HG02571 (cell line): ENCODE results near the gene NCAM1.

Source experiments
- ATAC-seq: cut with Tn5 transposase; IDR thresholded peaks from one replicate; pipeline ENCODE4 v1.9.1; 2021; ENCODE audit warnings: mild to moderate bottlenecking, moderate library complexity; ENCODE audit not compliant: unreplicated experiment

NCAM1 gene

GRCh38 chr11:113121746-113122145, 160.5 kb downstream of the NCAM1 start:
- no peak for ATAC-seq

GRCh38 chr11:113124006-113124405, 162.8 kb downstream of the NCAM1 start:
- ATAC-seq: no peak

- ATAC-seq: no peak
Measured at GRCh38 chr11:113124578-113124977, 163.4 kb downstream of the NCAM1 start.

DNA sequence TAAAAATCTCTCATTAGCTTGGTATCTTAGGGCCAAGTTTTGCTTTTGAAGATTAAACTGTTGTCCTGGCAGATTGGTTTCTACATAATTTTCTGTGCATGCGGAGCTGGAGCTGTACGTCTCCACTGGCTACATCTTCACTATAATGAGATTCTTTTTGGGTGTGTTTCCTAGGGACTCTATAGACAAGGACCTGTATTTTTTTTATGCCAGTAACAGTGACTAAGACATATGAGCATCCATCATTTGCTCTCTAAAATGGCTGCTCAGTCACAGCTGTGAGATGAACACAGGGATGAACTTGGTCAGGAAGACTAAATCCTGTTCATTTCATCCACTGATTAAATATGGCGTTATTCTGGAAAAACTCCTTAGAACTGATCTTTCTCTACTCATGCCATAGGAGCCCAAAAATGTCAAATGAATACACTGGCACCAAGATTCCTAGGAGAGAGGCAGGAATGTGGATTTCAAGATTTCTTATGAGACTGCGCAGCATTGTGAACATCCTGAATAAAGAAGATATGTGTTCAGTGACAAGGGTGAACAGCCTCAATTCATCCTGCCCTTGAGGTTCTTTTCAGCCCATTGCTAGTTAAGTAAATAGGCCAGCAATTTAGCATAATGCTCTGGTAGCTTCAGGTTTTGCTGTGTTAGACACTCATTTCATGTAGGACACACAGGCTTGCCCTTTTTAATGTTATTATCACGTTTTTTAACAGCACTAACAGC, 168.2 kb downstream of the NCAM1 start:
- ATAC-seq: no peak

GRCh38 chr11:113131036-113131775, 170.0 kb downstream of the NCAM1 start:
- ATAC-seq: no peak

GRCh38 chr11:113133071-113133470, 171.9 kb downstream of the NCAM1 start:
- ATAC-seq: no peak

DNA sequence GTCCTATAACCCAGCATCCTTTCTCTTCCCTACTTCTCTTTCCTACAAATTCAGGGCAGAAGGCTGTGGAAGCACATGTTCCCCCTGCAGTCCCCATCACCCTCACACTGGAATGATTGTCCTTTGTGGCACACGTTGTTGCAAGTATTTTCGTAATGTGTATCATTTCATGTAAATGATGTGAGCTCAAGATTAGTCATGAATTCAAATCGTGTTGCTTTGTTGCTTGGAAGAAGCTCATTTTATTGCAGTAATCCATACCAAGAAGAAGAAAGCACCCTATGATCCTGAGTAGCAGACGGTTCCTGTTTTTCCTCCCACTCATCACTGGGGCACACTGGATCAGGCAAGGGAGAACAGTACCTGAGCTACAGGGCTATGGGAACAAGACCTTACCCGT, 173.4 kb downstream of the NCAM1 start:
- ATAC-seq: no peak

- no peak for ATAC-seq
Measured at GRCh38 chr11:113137713-113138529, 176.7 kb downstream of the NCAM1 start.

GRCh38 chr11:113138731-113139130, 177.5 kb downstream of the NCAM1 start:
- no peak for ATAC-seq

GRCh38 chr11:113141010-113141409, 179.8 kb downstream of the NCAM1 start:
- ATAC-seq: no peak

- ATAC-seq: no peak
Measured at GRCh38 chr11:113142508-113142907, 181.3 kb downstream of the NCAM1 start.

- ATAC-seq: no peak
Measured at GRCh38 chr11:113147249-113147648, 186.0 kb downstream of the NCAM1 start.

DNA sequence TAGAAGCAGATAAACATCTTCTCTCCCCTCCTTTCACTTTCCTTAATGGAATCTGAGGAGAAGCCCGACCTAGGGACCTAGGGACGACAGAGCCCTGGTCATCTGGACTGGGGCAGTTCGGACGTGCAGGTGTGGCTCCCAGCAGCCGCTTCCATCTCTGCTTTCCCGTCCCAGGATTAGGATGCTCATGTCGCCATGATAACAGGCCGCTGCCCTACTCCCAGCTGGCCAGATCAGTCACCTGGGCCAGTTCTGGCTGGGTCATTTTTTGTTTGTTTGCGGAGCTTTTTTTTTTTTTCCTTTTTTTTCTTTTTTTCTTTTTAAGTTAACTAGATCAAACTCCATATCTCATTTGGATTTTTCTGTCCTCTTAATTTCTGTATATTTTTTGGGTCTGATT, 186.9 kb downstream of the NCAM1 start:
- ATAC-seq: no peak

DNA sequence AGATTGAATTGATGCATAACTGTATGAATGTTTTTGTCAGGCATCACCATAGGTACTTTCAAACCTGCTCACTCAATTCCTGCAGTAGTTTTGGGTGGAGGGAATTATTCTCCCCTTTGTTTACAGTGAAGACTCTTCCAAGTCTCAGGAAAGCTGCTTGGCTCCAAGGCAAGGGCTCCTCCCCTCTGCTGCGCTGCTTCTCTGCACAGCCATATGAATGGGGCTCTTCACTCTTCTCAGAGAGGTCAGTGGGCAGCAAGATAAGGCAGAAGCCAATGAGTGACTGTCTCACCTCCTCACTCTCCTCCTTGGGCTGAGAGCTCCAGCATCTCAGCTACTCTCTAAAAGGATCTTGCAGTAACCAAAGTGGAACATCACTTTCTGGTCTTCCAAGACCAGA, 187.4 kb downstream of the NCAM1 start:
- no peak for ATAC-seq

- no peak for ATAC-seq
Measured at GRCh38 chr11:113151521-113151920, 190.3 kb downstream of the NCAM1 start.

- ATAC-seq: no peak
Measured at GRCh38 chr11:113152500-113152899, 191.3 kb downstream of the NCAM1 start.

DNA sequence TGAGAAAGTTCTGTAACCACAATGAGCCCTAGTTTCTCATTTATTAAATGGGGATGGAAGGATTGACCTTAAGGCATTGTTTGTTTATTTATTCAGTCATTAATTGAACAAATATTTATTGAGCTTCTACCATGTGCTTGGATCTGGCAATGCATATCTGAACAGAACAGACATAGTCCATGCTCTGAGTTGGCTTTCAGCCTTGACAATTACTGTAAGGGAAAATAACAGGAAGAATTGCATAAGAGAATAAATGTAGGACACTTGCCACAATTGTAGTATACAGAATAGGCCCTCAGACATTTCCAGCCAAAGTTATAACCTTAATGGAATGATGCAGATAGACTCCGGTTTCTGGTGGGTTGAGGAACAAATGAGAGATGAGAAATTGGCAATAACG, 192.6 kb downstream of the NCAM1 start:
- ATAC-seq: no peak

DNA sequence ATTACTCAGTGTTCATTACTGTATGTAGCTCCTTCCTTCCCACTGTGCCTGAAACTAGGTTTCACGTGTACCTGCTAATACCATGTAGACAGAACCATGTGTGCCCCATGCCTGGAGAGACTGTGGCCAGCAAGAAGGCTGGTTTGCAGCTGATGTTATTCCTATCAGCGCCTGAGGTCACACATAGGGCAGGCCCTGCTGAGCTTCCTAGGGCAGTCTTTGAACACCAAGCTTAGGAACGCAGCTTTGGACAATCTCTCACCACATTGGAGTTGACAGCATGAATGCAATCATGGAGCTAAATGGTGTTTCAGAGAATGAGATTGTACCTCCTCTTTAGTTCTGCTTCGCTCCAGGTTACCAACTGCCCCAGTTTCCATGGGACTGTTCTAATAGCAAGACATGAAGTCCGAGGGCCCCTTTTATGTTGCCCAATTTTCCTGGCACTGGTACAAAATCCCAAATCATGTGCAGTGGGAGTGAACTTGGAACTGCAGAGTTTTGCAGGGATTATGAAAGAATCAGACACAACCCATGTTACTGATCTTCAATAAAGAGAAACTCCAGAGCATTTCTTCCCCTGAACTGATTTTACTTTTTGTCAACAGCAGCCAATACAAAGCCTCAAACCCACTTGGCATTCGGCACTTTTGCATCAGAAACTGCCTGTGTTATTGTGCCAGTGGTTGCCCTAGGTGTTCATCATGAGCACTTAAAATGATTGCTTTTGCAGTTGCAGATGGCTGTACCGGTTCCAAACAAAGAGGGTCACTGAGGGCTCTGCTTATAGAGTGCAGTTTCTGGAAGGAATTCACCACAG, 199.0 kb downstream of the NCAM1 start:
- no peak for ATAC-seq

GRCh38 chr11:113160808-113161124, 199.5 kb downstream of the NCAM1 start:
- no peak for ATAC-seq

DNA sequence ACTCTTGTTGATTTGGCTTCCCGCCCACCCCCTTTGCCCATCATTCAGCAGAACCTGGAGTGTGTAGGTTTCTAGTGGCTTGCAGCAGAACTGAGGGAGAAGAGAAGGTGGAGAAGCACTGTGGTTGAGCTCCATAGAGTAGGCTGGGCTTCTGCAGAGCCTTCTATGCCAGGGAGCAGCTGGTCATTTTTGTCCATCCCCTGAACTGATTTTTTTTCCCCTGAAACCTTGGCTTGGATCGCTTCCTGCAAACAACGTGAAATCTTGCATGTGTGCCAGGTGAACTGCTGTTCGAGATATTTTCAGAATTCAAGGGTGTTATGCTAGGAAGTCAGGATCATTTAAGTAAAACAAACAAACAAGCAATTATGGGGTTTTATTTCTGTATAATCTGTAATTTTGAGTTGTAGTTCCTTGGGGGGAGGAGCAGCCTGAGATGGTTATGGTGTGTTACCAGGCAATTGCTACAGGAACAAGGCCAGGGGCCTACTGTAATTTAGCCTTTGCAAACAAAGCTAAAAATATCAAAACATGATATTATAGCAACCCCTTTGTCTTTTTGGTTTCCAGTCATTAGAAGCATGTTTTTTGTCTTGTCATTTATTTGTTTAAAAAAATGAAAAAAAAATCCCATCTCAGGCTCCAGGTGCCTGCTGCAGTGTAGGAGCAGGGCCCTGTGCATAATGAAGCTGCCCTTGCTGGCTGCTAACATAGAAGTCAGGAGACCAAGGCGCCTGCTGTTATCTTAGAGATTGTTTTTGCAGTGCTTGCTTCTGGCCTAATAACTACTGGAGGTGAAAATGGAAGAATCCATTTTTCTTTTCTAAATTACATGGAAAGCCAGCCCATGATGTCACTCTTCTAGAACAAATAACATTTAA, 200.7 kb downstream of the NCAM1 start:
- no peak for ATAC-seq
